ENCODE measurements around the gene GID8. TPM values are rescaled to one million over a fixed set of nuclear protein-coding genes. Genes with fewer than 3 reads are reported as not detected.

GID8 gene
- total and polyA plus RNA-seq, 9 donors, result 23.6 to 54.3 (median 43.3) TPM

- intact Hi-C loops (cut with DNase I), result no loop called here
- Histone ChIP-seq H3K4me1 (ENCODE audit: insufficient read depth) (no peaks in the 10 kb centered on the region), H3K27me3 (no peaks in the 10 kb centered on the region), H3K27ac (no peak overlapping the region), H3K4me3 (no peak overlapping the region), H3K36me3 (no peaks in the 10 kb centered on the region), H3K9me3 (no peaks in the 10 kb centered on the region)
- WGBS, 3 donors, result 69 to 78% (median 75%) methylated on average over 23 of the region's 23 CpGs
- TF ChIP-seq CTCF (IDR thresholded peaks at IDR 0.05) (no peak), POLR2A (IDR thresholded peaks at IDR 0.05) (no peak), EP300 (IDR thresholded peaks at IDR 0.05) (no peak)
- DNase-seq, result no peak
These were observed 56.0 kb downstream of the GID8 start for GRCh38 chr20:62993856-62994494.

- no peak for DNase-seq
- Histone ChIP-seq H3K4me1 (ENCODE audit: insufficient read depth) (no peaks in the 10 kb centered on the region), H3K9me3 (peaks cover 0 to 6% of the 10 kb centered on the region in 2 donors), H3K36me3 (no peaks in the 10 kb centered on the region), H3K4me3 (no peak overlapping the region), H3K27ac (no peak overlapping the region), H3K27me3 (no peaks in the 10 kb centered on the region)
- TF ChIP-seq EP300 (IDR thresholded peaks at IDR 0.05) (no peak), CTCF (IDR thresholded peaks at IDR 0.05) (no peak), POLR2A (IDR thresholded peaks at IDR 0.05) (no peak)
- WGBS, 3 donors, result 66 to 68% (median 67%) methylated on average over 19 of the region's 19 CpGs
- intact Hi-C loops (cut with DNase I), result no loop called here
These were observed 56.9 kb downstream of the GID8 start for GRCh38 chr20:62994869-62995281.

GRCh38 chr20:62995481-62995880 lies 57.5 kb downstream of the GID8 start:
- 62 to 69% (median 63%) methylated on average over 11 of the region's 11 CpGs for WGBS, 3 donors
- no peak for TF ChIP-seq EP300 (IDR thresholded peaks at IDR 0.05)
- no peak for TF ChIP-seq CTCF (IDR thresholded peaks at IDR 0.05)
- no peak for TF ChIP-seq POLR2A (IDR thresholded peaks at IDR 0.05)
- H3K9me3 ChIP-seq, result peaks cover 0 to 6% of the 10 kb centered on the region in 2 donors
- H3K27me3 ChIP-seq, result no peaks in the 10 kb centered on the region
- no peaks in the 10 kb centered on the region for H3K36me3 ChIP-seq
- intact Hi-C loops (cut with DNase I), result no loop called here
- no peaks in the 10 kb centered on the region for H3K4me1 ChIP-seq (ENCODE audit: insufficient read depth)
- no peak overlapping the region for H3K4me3 ChIP-seq
- H3K27ac ChIP-seq, result no peak overlapping the region
- DNase-seq, result no peak

GRCh38 chr20:62995898-62996595 lies 58.1 kb downstream of the GID8 start:
- Histone ChIP-seq H3K4me1 (ENCODE audit: insufficient read depth) (no peaks in the 10 kb centered on the region), H3K36me3 (no peaks in the 10 kb centered on the region), H3K27ac (no peak overlapping the region), H3K9me3 (peaks cover 0 to 6% of the 10 kb centered on the region in 2 donors), H3K27me3 (no peaks in the 10 kb centered on the region), H3K4me3 (no peak overlapping the region)
- 61 to 73% (median 68%) methylated on average over 24 to 25 of the region's 25 CpGs for WGBS, 3 donors
- intact Hi-C loops (cut with DNase I), result no loop called here
- no peak for TF ChIP-seq EP300 (IDR thresholded peaks at IDR 0.05)
- no peak for TF ChIP-seq POLR2A (IDR thresholded peaks at IDR 0.05)
- DNase-seq, result no peak

GRCh38 chr20:62996596-62996982 lies 58.6 kb downstream of the GID8 start:
- intact Hi-C loops (cut with DNase I), result no loop called here
- no peak for DNase-seq
- WGBS, 3 donors, result 81 to 84% (median 83%) methylated on average over 14 of the region's 14 CpGs
- no peaks in the 10 kb centered on the region for H3K27me3 ChIP-seq
- peaks cover 0 to 6% of the 10 kb centered on the region in 2 donors for H3K9me3 ChIP-seq
- H3K4me3 ChIP-seq, result no peak overlapping the region
- TF ChIP-seq CTCF (IDR thresholded peaks at IDR 0.05) (no peak), EP300 (IDR thresholded peaks at IDR 0.05) (no peak), POLR2A (IDR thresholded peaks at IDR 0.05) (no peak)
- H3K36me3 ChIP-seq, result no peaks in the 10 kb centered on the region
- H3K4me1 ChIP-seq (ENCODE audit: insufficient read depth), result no peaks in the 10 kb centered on the region
- H3K27ac ChIP-seq, result no peak overlapping the region
